ENCODE data around the gene MYL10.

The MYL10 gene

DNA sequence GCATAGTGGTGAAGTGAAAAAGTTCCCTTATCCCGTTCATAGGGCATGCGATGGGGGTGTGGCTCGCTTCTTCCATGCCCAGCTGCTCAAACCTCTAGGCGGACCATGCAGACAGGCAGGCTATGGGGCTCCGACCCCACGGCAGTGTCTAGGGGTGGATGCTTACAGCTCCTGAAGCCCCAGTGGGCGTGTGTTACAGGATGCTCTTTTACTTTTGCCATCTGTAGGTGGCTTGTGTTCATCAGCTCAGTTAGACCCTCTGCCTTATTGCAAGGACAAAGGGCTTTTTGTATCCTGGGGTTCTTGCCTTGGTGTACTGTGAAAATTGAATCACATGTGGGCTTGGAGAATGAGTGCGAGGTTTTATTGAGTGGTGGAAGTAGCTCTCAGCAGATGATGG, at the start of gene MYL10:
Gene MYL10 (minus strand): TSS at position 126 of the 400 bp plus-strand sequence. CDS start 178 bp downstream, outside the sequence.
- DNase-seq (ENCODE audit: low spot score) = no peak

- DNase-seq (ENCODE audit: low spot score) = no peak
Measured at GRCh38 chr7:101678658-101679057, 49.6 kb upstream of the MYL10 start.

GRCh38 chr7:101677797-101678479, 48.8 kb upstream of the MYL10 start:
- no peak for DNase-seq (ENCODE audit: low spot score)

- no peak for DNase-seq (ENCODE audit: low spot score)
Measured at GRCh38 chr7:101677391-101677790, 48.3 kb upstream of the MYL10 start.

GRCh38 chr7:101676956-101677355, 47.9 kb upstream of the MYL10 start:
- no peak for DNase-seq (ENCODE audit: low spot score)

GRCh38 chr7:101676062-101676598, 47.0 kb upstream of the MYL10 start:
- no peak for DNase-seq (ENCODE audit: low spot score)

- DNase-seq (ENCODE audit: low spot score) = no peak
Measured at GRCh38 chr7:101674439-101674838, 45.3 kb upstream of the MYL10 start.

GRCh38 chr7:101673951-101674350, 44.9 kb upstream of the MYL10 start:
- DNase-seq (ENCODE audit: low spot score) = no peak

DNA sequence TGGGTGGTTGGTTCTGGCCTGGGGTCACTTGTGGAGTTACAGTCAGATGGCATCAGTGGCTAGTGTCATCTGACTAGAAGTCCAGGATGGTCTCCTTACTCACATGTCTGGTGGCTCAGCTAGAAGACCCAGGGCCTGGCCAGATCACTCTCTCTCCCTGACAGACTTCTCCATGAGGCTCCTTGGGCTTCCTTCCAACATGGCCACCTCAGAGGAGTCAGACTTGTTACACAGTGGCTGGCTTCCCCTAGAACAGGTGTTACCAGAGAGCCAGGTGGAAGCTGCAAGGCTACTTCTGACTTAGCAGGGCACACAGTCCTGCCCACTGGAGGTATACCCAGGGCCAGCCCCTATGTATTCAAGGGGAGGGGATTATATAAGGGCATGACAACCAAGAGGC, 44.2 kb upstream of the MYL10 start:
- DNase-seq (ENCODE audit: low spot score) = no peak

DNA sequence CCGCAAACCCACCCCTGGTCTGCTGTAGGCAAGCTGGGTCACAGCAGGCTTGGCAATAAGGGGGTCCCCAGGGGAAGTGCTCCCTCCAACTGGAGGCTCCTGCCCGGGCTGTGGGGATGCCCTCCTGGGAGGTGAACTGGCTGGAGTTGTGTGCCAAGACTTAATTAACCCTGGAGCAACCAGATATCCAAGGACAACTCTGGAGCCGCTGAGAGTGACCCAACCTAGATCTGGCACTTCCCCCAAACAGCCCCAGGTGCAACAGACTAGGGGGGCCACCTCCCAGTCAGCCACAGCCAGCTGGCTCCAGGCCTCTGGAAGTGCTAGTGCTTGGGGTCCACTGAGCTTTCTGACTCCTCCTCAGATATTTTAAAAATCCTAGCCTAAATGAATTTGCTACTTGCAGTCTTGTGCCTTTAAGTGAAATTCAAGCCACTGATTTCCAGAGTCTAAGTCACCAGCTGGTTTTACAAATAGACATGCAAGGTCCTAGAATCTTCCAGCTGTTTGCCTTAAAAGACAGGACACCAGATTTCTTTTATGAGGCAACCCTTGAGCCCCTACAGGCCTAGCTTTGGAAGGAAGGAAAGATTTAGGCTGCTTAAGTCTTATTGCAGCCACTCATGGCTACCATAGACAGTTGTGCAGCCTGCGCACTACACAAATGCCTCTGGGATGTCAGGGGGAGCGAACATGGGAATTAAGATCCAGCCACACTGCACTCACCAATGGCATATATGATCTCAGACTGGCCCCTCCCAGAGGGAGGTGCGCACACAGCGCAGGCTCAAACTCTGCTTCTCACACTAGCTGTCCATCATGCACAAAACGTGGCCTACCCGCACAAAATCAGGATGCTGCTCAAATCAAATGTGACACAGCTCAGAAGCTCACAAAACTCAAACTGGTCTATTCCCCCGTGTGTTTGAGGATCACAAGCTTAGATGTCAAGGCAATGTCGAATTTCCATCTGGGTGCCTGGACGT, 42.6 kb upstream of the MYL10 start:
- DNase-seq (ENCODE audit: low spot score) = no peak

DNA sequence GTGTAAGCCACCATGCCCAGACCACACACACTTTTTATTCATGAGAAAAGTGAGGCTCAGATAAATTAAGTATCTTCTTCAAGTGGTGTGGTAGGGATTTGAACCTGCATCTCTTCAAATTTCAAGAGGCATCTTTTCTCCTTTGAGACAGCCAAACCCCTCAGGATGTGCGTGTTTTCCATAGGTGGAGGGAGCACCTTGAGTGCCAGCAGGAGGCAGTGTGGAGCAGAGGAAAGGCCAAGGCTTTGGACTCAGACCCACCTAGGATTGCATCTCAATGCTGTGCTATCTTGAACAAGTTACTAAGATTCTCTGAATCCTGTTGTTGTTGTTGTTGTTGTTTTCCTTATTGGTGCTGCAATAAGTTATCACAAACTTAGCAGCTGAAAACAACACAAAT, 40.2 kb upstream of the MYL10 start:
- no peak for DNase-seq (ENCODE audit: low spot score)

DNA sequence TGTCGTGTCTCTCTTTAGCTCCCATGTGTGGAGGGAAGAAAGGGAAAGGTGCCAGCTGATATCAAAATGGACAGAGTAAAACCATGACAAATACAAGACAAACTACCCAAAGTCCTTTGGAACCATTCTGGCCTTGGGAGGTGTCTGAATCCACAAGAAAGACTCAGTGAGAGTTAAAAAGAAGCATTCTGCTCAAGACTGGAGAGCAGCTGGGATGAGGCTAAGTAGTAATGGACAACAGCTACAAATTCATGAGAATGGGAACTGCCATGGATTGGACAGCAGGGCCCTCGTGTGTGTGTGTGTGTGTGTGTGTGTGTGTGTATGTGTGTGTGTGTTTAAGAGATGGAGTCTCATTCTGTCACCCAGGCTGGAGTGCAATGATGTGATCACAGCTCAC, 39.6 kb upstream of the MYL10 start:
- DNase-seq (ENCODE audit: low spot score) = no peak

- DNase-seq (ENCODE audit: low spot score) = no peak
Measured at GRCh38 chr7:101667920-101668319, 38.8 kb upstream of the MYL10 start.

DNA sequence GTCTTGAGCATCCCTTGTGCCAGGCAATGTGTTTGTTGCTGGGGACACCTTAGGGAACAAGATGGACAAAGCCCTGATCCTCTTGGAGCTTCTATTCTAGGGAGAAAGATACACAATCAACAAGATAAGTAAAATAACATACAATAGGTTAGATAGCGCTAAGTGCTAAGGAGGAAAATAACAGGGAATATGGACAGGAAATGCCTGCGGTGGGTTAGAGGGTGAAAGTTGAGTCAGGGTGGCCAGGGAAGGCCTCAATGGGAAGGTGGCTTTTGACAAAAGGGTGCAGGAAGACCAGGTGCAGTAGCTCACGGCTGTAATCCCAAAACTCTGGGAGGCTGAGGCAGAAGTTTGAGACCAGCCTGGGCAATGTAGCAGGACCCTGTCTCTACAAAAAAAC, 38.3 kb upstream of the MYL10 start:
- no peak for DNase-seq (ENCODE audit: low spot score)

GRCh38 chr7:101666741-101667140, 37.6 kb upstream of the MYL10 start:
- no peak for DNase-seq (ENCODE audit: low spot score)

DNA sequence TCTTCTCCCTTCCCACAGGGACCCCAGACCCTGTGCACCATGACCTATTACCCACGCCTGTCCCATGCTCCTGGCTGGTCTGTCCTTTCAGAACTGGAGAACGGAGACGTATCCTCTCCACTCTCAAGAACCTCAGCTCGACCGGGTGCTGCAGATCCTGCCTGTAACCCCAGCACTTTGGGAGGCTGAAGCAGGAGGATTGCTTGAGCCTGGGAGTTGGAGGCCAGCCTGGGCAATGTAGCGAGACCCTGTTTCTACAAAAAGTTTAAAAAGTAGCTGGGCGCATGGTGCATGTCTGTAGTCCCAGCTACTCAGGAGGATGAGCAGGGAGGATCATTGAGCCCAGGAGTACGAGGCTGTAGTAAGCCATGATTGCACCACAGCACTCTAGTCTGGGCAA, 37.2 kb upstream of the MYL10 start:
- DNase-seq (ENCODE audit: low spot score) = no peak

- no peak for DNase-seq (ENCODE audit: low spot score)
Measured at GRCh38 chr7:101664893-101665471, 35.9 kb upstream of the MYL10 start.

DNA sequence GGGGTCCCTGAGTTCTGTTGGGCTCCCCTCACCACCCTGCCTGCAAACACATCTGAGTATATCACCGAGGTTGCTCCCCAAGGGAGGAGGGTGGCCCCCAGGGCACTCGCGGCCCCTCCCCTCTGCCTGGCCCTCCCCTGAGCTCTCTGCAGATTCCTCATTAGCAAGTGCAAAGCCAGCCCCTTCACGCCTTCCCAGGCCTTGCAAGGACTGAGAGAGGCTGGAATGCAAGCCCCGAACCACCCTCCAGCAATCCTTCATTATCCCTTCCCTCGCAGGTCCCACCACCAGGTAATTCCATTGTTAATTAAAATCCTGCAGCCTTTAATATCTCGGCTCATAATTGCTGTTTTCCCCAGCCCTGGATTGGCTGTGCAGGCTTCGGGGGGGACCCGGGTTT, 35.3 kb upstream of the MYL10 start:
- no peak for DNase-seq (ENCODE audit: low spot score)

GRCh38 chr7:101663747-101664146, 34.7 kb upstream of the MYL10 start:
- DNase-seq (ENCODE audit: low spot score) = no peak

GRCh38 chr7:101662447-101662998, 33.4 kb upstream of the MYL10 start:
- DNase-seq (ENCODE audit: low spot score) = no peak

DNA sequence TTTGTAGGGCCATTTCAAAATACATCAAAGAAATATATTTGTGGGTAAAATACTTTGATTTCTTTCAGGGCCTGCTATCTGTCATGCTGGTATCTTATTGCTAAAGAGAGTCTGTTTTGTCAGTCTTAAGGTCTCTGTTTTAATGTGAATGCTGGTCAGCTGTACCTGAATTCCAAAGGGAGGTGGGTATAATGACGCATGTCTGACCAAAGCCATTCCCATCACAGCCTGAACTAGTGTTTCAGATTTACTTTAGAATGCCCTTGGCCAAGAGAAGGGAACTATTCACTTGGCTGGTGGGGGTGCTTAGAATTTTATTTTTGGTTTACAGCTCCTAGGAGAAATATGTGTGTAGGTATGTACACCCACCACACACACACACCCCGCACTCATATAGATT, 30.6 kb upstream of the MYL10 start:
- DNase-seq (ENCODE audit: low spot score) = no peak

- DNase-seq (ENCODE audit: low spot score) = no peak
Measured at GRCh38 chr7:101657171-101657570, 28.1 kb upstream of the MYL10 start.
